HEK293 (cell line): ENCODE data around the gene HIBCH.
A peak's percentile ranks its signal among the peaks of the same experiment; 100 is the strongest.

Experiments
- CTCF ChIA-PET: fragments of 350-600 bp; formaldehyde crosslinking; extraction: SDS; loops from one replicate; lab custom pipeline; 2021; ENCODE audit warnings: antibody characterized with exemption; lab: Yijun Ruan, JAX
- POLR2A ChIA-PET: fragments of 300-600 bp; formaldehyde crosslinking; extraction: SDS; loops from one replicate; lab custom pipeline; 2020; ENCODE audit warnings: antibody characterized with exemption, inconsistent platforms; lab: Yijun Ruan, JAX
- H3K27ac ChIP-seq: fragments of 200-500 bp; sonication (Bioruptor generic); 2 replicates; pipeline ENCODE4 v1.5.1; 2014; ENCODE audit warnings: low read depth, low read length, control low read depth, inconsistent platforms; ENCODE audit errors: extremely low read depth
- H3K36me3 ChIP-seq, 2 experiments: fragments of 200-500 bp in 1 of 2; sonication (Bioruptor generic) in 1 of 2; 1 replicate in 1 of 2; 2 replicates in 1 of 2; pipeline ENCODE4 v1.5.1; 2014 to 2017; ENCODE audit warnings: inconsistent platforms in 2 of 2, low read length in 2 of 2; ENCODE audit not compliant: control insufficient read depth in 2 of 2, insufficient read depth in 1 of 2
- H3K4me1 ChIP-seq: fragments of 200-500 bp; sonication (Bioruptor generic); 2 replicates; pipeline ENCODE4 v1.5.1; 2014; ENCODE audit warnings: mild to moderate bottlenecking, low read length, inconsistent platforms; ENCODE audit not compliant: control insufficient read depth, insufficient read depth
- H3K4me3 ChIP-seq: 2 replicates; pipeline ENCODE4 v1.5.1; 2011; ENCODE audit warnings: low read depth, mild to moderate bottlenecking, control low read depth, low read length, moderate library complexity
- H3K9me3 ChIP-seq: fragments of 200-500 bp; sonication (Bioruptor generic); 2 replicates; pipeline ENCODE4 v1.5.1; 2014; ENCODE audit warnings: low read depth, low read length, inconsistent platforms; ENCODE audit not compliant: control insufficient read depth, insufficient read depth
- CTCF ChIP-seq: fragments of 450-650 bp; formaldehyde crosslinking; IDR thresholded peaks from 2 replicates; pipeline ENCODE4 v1.5.1; 2016; ENCODE audit warnings: missing biosample characterization, missing genetic modification characterization
- HOXC10 ChIP-seq: sonication (generic); formaldehyde crosslinking; IDR thresholded peaks from 2 replicates; pipeline ENCODE4 v1.8.1; 2023; ENCODE audit warnings: mild to moderate bottlenecking, missing genetic modification reagents
- SALL2 ChIP-seq: fragments of 450-650 bp; formaldehyde crosslinking; IDR thresholded peaks from 2 replicates; pipeline ENCODE4 v1.5.0; 2017; ENCODE audit warnings: missing biosample characterization, mild to moderate bottlenecking, missing genetic modification characterization, borderline replicate concordance
- ZBTB26 ChIP-seq: fragments of 450-650 bp; formaldehyde crosslinking; optimal IDR thresholded peaks from 2 replicates; pipeline ENCODE3; 2016; ENCODE audit warnings: missing biosample characterization, mild to moderate bottlenecking, missing genetic modification characterization
- ZFP3 ChIP-seq: fragments of 450-650 bp; formaldehyde crosslinking; IDR thresholded peaks from 2 replicates; pipeline ENCODE4 v1.5.1; 2016; ENCODE audit warnings: low read depth, missing biosample characterization, missing genetic modification characterization
- ZNF133 ChIP-seq: fragments of 450-650 bp; formaldehyde crosslinking; IDR thresholded peaks from 2 replicates; pipeline ENCODE4 v1.5.1; 2016; ENCODE audit warnings: missing biosample characterization, missing genetic modification characterization
- ZNF138 ChIP-seq: fragments of 450-650 bp; formaldehyde crosslinking; IDR thresholded peaks from 2 replicates; pipeline ENCODE4 v1.5.1; 2016; ENCODE audit warnings: missing biosample characterization, missing genetic modification characterization, borderline replicate concordance
- ZNF155 ChIP-seq: fragments of 450-650 bp; formaldehyde crosslinking; IDR thresholded peaks from 2 replicates; pipeline ENCODE4 v1.5.1; 2016; ENCODE audit warnings: missing biosample characterization, missing genetic modification characterization
- ZNF169 ChIP-seq: fragments of 450-650 bp; formaldehyde crosslinking; IDR thresholded peaks from 2 replicates; pipeline ENCODE4 v1.5.1; 2016; ENCODE audit warnings: missing biosample characterization, missing genetic modification characterization
- ZNF174 ChIP-seq: fragments of 450-650 bp; formaldehyde crosslinking; IDR thresholded peaks from 2 replicates; pipeline ENCODE4 v1.5.0; 2017; ENCODE audit warnings: missing biosample characterization, mild to moderate bottlenecking, missing genetic modification characterization
- ZNF18 ChIP-seq: fragments of 450-650 bp; formaldehyde crosslinking; IDR thresholded peaks from 2 replicates; pipeline ENCODE4 v1.5.1; 2016; ENCODE audit warnings: missing biosample characterization, missing genetic modification characterization
- ZNF184 ChIP-seq: fragments of 450-650 bp; IDR thresholded peaks from 2 replicates; pipeline ENCODE4 v1.5.1; 2018; ENCODE audit warnings: missing biosample characterization, mild to moderate bottlenecking, missing genetic modification characterization
- ZNF350 ChIP-seq: fragments of 450-650 bp; formaldehyde crosslinking; IDR thresholded peaks from 2 replicates; pipeline ENCODE4 v1.5.0; 2017; ENCODE audit warnings: missing biosample characterization, mild to moderate bottlenecking, missing genetic modification characterization
- ZNF354C ChIP-seq: fragments of 450-650 bp; formaldehyde crosslinking; IDR thresholded peaks from 2 replicates; pipeline ENCODE4 v1.5.1; 2016; ENCODE audit warnings: missing biosample characterization, missing genetic modification characterization, low read depth, borderline replicate concordance
- ZNF366 ChIP-seq: fragments of 450-650 bp; formaldehyde crosslinking; conservative IDR thresholded peaks from 2 replicates; pipeline ENCODE4 v1.5.1; 2016; ENCODE audit warnings: missing biosample characterization, missing genetic modification characterization
- ZNF501 ChIP-seq: fragments of 450-650 bp; formaldehyde crosslinking; IDR thresholded peaks from 2 replicates; pipeline ENCODE4 v1.5.1; 2016; ENCODE audit warnings: missing biosample characterization, missing genetic modification characterization
- ZNF548 ChIP-seq: fragments of 450-650 bp; formaldehyde crosslinking; IDR thresholded peaks from 2 replicates; pipeline ENCODE4 v1.5.1; 2016; ENCODE audit warnings: missing biosample characterization, missing genetic modification characterization
- ZNF549 ChIP-seq: fragments of 450-650 bp; IDR thresholded peaks from 2 replicates; pipeline ENCODE4 v1.5.1; 2018; ENCODE audit warnings: missing biosample characterization, missing genetic modification characterization, mild to moderate bottlenecking, inconsistent platforms, moderate library complexity
- ZNF621 ChIP-seq: fragments of 450-650 bp; formaldehyde crosslinking; IDR thresholded peaks from 2 replicates; pipeline ENCODE4 v1.5.1; 2017; ENCODE audit warnings: missing biosample characterization, missing genetic modification characterization
- ZNF670 ChIP-seq: fragments of 450-650 bp; formaldehyde crosslinking; IDR thresholded peaks from 2 replicates; pipeline ENCODE4 v1.5.1; 2016; ENCODE audit warnings: missing biosample characterization, missing genetic modification characterization, low read depth
- ZNF76 ChIP-seq: fragments of 450-650 bp; formaldehyde crosslinking; IDR thresholded peaks from 2 replicates; pipeline ENCODE4; 2016; ENCODE audit warnings: low read depth, missing biosample characterization, missing genetic modification characterization, borderline replicate concordance
- ZNF768 ChIP-seq: fragments of 450-650 bp; formaldehyde crosslinking; IDR thresholded peaks from 2 replicates; pipeline ENCODE4 v1.5.1; 2018; ENCODE audit warnings: missing biosample characterization, mild to moderate bottlenecking, missing genetic modification characterization
- ZNF776 ChIP-seq: fragments of 450-650 bp; formaldehyde crosslinking; IDR thresholded peaks from 2 replicates; pipeline ENCODE4 v1.5.0; 2017; ENCODE audit warnings: missing biosample characterization, missing genetic modification characterization, borderline replicate concordance
- ZNF791 ChIP-seq: fragments of 450-650 bp; formaldehyde crosslinking; IDR thresholded peaks from 2 replicates; pipeline ENCODE4 v1.5.1; 2016; ENCODE audit warnings: missing biosample characterization, missing genetic modification characterization
- ZSCAN16 ChIP-seq: fragments of 450-650 bp; formaldehyde crosslinking; IDR thresholded peaks from 2 replicates; pipeline ENCODE4 v1.5.1; 2016; ENCODE audit warnings: missing biosample characterization, missing genetic modification characterization
- ZXDB ChIP-seq: fragments of 450-650 bp; formaldehyde crosslinking; IDR thresholded peaks from 2 replicates; pipeline ENCODE4 v1.5.1; 2016; ENCODE audit warnings: missing biosample characterization, missing genetic modification characterization

HIBCH gene

GRCh38 chr2:190200603-190201002, 119.0 kb downstream of the HIBCH start (continued):
- TF ChIP-seq ZNF155 (tag by site-specific recombination) = no peak

GRCh38 chr2:190199530-190199929, 120.1 kb downstream of the HIBCH start:
- H3K27ac ChIP-seq = no peak overlapping the region; the same call in 1 of the 2 replicates
- peaks cover 21% of the 10 kb centered on the region for H3K4me1 ChIP-seq
- H3K9me3 ChIP-seq = no peaks in the 10 kb centered on the region
- TF ChIP-seq ZNF549 (tag by site-specific recombination) = no peak
- 0 out of 2 replicates have a peak, but pooled peaks have one; percentile 15 for TF ChIP-seq ZXDB (tag by site-specific recombination)
- ChIA-PET POLR2A (no interaction called here), CTCF (interaction anchor here (0.6 to 1.3 kb wide), 3 partner anchors 32 to 113 kb away, joined by 3 to 8 read pairs (median 4); no protein-coding TSS in a partner anchor)
- H3K4me3 ChIP-seq = no peak overlapping the region
- peaks cover 0 to 9% of the 10 kb centered on the region in 2 experiments; a peak in 1 of 3 replicates for H3K36me3 ChIP-seq

- Histone ChIP-seq H3K36me3 (peaks cover 0 to 9% of the 10 kb centered on the region in 2 experiments; a peak in 1 of 3 replicates), H3K27ac (no peak overlapping the region), H3K9me3 (no peaks in the 10 kb centered on the region)
- ChIA-PET POLR2A (interaction anchor here (0.6 to 0.7 kb wide), 2 partner anchors 120 to 124 kb away, joined by 3 to 5 read pairs; no protein-coding TSS in a partner anchor), CTCF (interaction anchor here (0.6 to 1.3 kb wide), 4 partner anchors 18 to 113 kb away, joined by 3 to 8 read pairs (median 4); no protein-coding TSS in a partner anchor)
- no peak for TF ChIP-seq ZNF791 (tag by site-specific recombination)
- no peak for TF ChIP-seq ZNF548 (tag by site-specific recombination)
- no peak for TF ChIP-seq ZNF501 (tag by site-specific recombination)
- TF ChIP-seq ZNF768 (tag by site-specific recombination) = no peak
- no peak for TF ChIP-seq ZNF133 (tag by site-specific recombination)
- no peak for TF ChIP-seq ZFP3 (tag by site-specific recombination)
- TF ChIP-seq ZNF366 (tag by site-specific recombination) = no peak
- TF ChIP-seq SALL2 (tag by site-specific recombination) = no peak
- no peak for TF ChIP-seq ZNF670
- TF ChIP-seq ZXDB (tag by site-specific recombination) = no peak
- no peak for TF ChIP-seq ZNF350
- no peak for TF ChIP-seq ZNF76 (tag by site-specific recombination)
- TF ChIP-seq ZNF138 = no peak
- TF ChIP-seq ZNF621 = no peak
- no peak for TF ChIP-seq ZNF354C (tag by site-specific recombination)
- TF ChIP-seq, all 188 proteins: peak for 0
- Histone ChIP-seq H3K4me1 (peaks cover 21% of the 10 kb centered on the region), H3K4me3 (no peak overlapping the region)
Observed at GRCh38 chr2:190199109-190199508, 120.5 kb downstream of the HIBCH start.

GRCh38 chr2:190197143-190197720, 122.4 kb downstream of the HIBCH start:
- peaks cover 21% of the 10 kb centered on the region for H3K4me1 ChIP-seq
- peaks cover 0 to 5% of the 10 kb centered on the region in 2 experiments; a peak in 1 of 3 replicates for H3K36me3 ChIP-seq
- ChIA-PET POLR2A (no interaction called here), CTCF (interaction anchor here (0.6 to 1.5 kb wide), 5 partner anchors 18 to 117 kb away, joined by 3 to 5 read pairs (median 3); no protein-coding TSS in a partner anchor)
- no peaks in the 10 kb centered on the region for H3K9me3 ChIP-seq
- no peak overlapping the region for H3K4me3 ChIP-seq
- no peak overlapping the region for H3K27ac ChIP-seq
- TF ChIP-seq CTCF (tag by site-specific recombination) (no peak), ZNF184 (tag by site-specific recombination) (no peak), ZNF174 (tag by site-specific recombination) (no peak), ZXDB (tag by site-specific recombination) (no peak), SALL2 (tag by site-specific recombination) (no peak), ZNF18 (tag by site-specific recombination) (no peak), ZBTB26 (tag by site-specific recombination) (no peak), ZNF621 (no peak), HOXC10 (no peak), ZNF776 (tag by site-specific recombination) (no peak), ZNF169 (no peak), ZNF549 (tag by site-specific recombination) (no peak), ZSCAN16 (tag by site-specific recombination) (no peak)
